ENCODE data around the gene STRIT1.
"Not testable (repeated sequence)": the region's sequence is repeated elsewhere in the genome, so short reads cannot be mapped to it uniquely, and the experiment has no call there.

The STRIT1 gene

GRCh38 chr3:155312781-155313180 is 19.3 kb upstream of the STRIT1 start:
- DNase-seq: no peak

GRCh38 chr3:155309581-155309980 is 16.1 kb upstream of the STRIT1 start:
- no peak for DNase-seq

DNA sequence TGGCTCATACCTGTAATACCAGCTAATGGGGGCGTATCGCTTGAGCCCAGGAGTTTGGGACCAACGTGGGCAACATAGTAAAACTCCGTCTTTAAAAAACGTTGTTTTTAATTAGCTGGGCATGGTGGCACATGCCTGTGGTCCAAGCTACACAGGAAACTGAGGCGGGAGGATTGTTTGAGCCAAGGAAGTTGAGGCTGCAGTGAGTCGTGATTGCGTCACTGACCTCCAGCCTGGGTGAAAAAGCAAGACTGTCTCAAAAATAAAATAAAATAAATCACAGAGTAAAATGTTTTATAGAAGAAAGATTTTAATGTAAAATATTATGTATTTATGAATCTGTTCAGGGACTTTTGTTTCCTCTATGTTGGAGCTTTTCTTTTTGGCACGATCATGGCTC is 15.3 kb upstream of the STRIT1 start:
- DNase-seq: no peak

- DNase-seq: no peak
These were observed 13.7 kb upstream of the STRIT1 start for GRCh38 chr3:155307183-155307582.

DNA sequence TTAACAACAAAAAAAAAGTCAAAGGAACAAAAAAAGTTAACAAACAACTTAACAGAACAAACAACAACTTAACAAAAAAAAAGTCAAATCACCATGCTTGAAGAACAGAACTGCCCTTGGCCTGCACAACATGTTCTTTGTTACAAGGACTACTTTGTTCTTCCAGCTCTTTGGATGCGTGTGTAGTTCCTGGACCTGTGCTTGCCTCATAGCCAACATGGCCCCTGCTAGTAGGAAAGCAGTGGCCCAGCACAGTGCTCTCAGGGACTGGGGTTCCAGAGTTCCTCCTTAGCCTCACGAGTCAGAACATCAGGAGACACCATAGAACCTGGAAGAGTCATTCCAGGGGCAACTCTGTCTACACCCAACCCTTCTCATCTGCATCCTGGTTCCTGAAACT is 10.9 kb upstream of the STRIT1 start:
- DNase-seq: no peak

DNA sequence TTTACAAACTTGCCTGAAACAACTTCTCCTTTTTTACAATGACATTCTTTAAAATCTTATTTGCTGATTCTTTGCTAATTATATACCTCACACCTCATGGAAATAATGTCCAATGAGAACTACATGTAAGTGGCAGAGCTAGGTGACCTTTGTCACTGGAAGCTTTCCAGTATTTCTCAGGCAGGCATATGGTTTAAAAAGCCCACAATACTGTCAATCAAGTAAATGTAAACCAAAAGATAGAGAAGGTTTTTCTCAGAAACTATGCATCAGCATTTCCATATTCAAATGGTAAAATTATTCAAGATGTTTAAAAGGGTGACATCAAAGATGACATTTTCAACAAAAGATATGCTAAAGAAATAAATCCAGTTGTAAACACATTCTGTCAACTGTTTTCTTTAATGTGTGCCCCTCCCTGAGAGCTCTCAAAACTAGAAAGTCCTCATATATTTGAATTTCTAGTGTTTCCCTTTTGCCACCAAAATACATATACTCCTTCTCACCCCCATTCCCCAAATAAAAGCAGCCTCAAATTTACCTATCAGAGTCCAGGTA is 10.1 kb upstream of the STRIT1 start:
- no peak for DNase-seq

DNA sequence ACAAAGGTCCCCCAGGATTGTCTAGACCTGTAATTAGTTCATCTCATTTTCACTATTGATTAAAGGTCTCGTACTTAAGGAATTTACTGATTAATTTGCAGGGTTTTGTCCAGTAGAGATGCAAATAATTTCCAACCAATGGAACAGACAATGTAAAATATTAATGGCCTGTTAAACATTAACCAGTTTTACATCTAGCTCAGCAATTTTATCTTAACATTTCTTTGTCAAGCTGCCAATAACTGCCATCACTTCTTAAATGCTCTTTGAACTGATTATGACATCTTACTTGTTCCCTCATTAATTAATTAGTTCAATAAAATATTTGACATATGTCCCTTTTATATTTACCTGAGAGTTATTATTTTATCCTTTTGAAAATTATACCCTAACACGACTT is 9.4 kb upstream of the STRIT1 start:
- no peak for DNase-seq

DNA sequence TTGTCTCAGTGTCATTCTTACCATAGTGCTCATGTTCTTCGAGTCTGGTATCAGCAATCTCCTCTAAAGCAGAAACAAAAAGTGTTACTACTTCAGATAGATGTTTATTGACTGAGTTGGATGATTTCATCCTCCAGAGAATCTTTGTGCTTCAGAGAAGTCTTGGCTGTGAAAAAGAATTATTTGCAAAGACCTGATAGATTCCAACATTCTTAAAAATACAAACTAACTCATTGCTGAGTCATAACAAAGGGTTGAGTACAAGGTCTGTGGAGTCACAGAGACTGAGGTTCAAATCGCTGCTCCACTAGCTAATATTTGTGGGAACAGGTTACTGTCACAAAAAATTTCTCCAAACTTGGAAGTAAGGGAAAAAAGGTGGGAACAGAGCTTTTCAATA is 9.0 kb upstream of the STRIT1 start:
- no peak for DNase-seq

DNA sequence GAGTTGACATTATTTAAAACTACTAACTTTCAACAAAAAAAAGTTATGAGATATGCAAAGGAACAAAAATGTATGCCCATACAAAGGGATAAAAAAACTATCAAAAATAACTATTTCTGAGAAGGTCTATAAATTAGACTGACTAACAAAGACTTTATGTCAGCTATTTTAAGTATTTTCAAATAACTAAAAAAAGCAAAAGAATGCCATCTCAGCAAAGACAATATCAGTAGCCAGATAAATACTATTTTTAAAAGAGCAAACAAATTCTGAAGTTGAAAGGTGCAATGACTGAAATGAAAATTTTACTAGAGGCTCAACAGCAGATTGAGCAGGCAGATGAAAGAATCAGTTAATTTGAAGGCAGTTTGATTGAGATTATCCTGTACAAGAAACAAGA is 3.6 kb upstream of the STRIT1 start:
- no peak for DNase-seq

GRCh38 chr3:155296413-155296812 is 2.9 kb upstream of the STRIT1 start:
- no peak for DNase-seq

- no peak for DNase-seq
These were observed 790 bp downstream of the STRIT1 start for GRCh38 chr3:155292693-155293092.

DNA sequence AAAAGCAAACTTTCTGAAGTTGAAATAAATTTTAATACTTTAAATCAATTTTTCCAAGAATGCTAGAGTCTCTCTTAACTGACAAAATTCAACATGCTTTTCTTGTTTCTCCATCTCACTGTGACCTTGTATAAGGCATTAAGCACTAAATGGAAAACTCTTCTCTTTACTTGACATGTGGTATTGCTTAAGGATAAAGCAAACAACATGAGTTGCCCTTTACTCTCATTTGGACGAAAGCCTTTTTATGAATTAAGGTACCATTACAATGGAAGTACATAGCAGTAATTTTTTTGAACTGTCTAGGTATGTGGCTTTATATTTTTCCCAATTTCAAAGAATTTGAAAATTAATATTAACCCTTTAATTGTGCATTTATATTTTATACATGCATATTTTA is 1.4 kb downstream of the STRIT1 start:
- DNase-seq: no peak

DNA sequence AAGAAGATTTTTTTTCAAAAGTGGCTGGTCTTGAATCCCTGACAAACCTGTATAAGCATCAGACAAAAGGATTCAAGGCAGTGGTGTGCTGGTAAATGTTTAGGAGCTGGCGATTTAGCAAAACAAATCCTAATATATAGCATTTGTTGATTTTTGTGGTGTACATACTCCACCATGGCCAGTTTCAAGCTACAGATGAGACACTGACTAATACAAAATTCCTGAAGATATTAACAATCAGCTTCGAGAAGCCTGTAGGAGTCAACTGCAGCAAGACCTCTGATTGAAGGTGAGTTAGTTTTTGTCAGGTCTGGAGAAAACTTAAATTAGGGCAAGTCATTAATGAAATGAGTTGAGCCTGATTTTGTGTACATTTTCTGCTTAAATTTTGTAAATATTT is 6.7 kb downstream of the STRIT1 start:
- no peak for DNase-seq

DNA sequence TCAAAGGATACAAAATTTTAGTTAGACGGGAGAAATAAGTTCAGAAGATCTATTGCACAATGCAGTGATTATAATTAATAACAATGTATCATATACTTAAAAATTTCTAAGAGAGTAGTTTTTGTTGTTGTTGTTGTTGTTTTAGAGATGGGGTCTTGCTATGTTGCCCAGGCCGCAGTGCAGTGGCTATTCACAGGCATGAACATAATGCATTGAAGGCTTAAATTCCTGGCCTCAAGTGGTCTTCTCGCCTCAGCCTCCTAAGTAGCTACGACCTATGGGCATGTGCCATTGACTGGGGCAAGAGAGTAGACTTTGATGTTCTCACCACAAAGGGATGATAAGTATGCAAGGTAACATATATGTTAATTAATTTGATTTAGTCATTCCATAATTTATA is 7.5 kb downstream of the STRIT1 start:
- DNase-seq: no peak

GRCh38 chr3:155283092-155284056 is 10.1 kb downstream of the STRIT1 start:
- no peak for DNase-seq

DNA sequence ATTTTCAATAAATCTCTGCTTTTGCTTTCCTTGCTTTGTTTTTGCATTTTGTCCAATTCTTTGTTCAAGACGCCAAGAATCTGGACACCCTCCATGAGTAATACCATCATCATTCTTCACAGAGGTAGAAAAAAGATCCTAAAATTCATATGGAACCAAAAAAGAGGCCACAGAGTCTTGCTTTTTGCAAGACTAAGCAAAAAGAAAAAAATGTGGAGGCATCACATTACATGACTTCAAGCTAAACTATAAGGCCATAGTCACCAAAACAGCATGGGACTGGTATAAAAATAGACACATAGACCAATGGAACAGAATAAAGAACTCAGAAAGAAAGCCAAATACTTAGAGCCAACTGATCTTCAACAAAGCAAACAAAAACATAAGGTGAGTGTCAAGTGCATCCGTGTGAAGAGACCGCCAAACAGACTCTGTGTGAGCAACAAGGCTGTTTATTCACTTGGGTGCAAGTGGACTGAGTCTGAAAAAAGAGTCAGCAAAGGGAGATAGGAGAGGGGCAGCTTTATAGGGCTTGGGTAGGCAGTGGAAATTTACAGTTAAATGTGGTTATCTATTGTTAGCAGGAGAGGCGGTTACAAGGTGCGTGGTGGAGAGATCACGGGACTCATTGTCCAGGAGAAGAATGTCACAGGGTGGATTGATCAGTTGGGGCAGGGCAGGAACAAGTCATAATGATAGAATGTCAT is 10.9 kb downstream of the STRIT1 start:
- no peak for DNase-seq

DNA sequence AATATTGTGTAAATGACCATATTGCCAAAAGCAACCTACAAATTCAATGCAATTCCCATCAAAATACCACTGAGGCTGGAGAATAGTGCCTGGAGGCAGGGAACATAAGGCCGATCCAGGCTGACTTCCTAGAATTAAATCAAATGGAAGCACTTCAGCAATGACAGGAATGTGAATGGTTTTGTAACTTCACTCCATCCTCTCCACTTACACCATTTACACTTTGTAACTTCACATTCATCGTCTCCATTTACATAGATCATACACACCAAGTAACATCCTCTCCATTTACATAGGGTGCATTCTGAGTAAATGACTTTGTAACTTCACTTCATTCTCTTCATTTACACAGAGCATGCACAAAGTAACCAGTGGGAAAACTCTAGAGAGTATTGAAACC is 11.6 kb downstream of the STRIT1 start:
- no peak for DNase-seq

DNA sequence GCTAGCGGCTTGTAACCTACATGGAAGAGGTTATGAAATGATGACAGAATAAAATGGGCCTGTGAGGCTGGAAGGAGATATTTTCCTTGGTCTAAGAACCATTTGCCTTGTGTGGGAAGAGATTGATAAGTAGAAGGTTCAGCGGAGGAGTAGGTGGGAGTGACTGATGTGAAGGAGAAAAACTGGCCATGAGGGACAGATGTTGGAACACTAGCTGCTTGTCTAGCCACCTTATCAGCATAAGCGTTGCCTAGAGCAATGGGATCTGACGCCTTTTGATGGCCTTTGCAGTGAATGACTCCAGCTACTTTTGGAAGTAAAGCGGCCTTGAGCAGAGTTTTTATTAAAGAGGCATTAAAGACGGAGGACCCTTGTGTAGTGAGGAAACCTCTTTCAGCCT is 17.4 kb downstream of the STRIT1 start:
- DNase-seq: not testable (repeated sequence)

- not testable (repeated sequence) for DNase-seq
These were observed 18.2 kb downstream of the STRIT1 start for GRCh38 chr3:155275159-155275754.

DNA sequence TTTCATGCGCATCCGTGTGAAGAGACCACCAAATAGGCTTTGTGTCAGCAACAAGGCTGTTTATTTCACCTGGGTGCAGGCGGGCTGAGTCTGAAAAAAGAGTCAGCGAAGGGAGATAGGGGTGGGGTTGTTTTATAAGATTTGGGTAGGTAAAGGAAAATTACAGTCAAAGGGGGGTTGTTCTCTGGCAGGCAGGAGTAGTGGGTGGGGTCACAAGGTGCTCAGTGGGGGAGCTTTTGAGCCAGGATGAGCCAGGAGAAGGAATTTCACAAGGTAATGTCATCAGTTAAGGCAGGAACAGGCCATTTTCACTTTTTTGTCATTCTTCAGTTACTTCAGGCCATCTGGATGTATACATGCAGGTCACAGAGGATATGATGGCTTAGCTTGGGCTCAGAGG is 19.0 kb downstream of the STRIT1 start:
- DNase-seq: not testable (repeated sequence)

GRCh38 chr3:155271343-155271613 is 22.2 kb downstream of the STRIT1 start:
- DNase-seq: no peak

- no peak for DNase-seq
These were observed 22.8 kb downstream of the STRIT1 start for GRCh38 chr3:155270485-155271342.

- DNase-seq: no peak
These were observed 23.4 kb downstream of the STRIT1 start for GRCh38 chr3:155270063-155270462.
